Measurements from ENCODE around the gene PPDPF. TPM values are rescaled to one million over a fixed set of nuclear protein-coding genes. Genes with fewer than 3 reads are reported as not detected.
"Not testable (repeated sequence)": the region's sequence is repeated elsewhere in the genome, so short reads cannot be mapped to it uniquely, and the experiment has no call there.

Gene PPDPF
- total RNA-seq, 1 experiment from 2014 or later, result 93.2 TPM

DNA sequence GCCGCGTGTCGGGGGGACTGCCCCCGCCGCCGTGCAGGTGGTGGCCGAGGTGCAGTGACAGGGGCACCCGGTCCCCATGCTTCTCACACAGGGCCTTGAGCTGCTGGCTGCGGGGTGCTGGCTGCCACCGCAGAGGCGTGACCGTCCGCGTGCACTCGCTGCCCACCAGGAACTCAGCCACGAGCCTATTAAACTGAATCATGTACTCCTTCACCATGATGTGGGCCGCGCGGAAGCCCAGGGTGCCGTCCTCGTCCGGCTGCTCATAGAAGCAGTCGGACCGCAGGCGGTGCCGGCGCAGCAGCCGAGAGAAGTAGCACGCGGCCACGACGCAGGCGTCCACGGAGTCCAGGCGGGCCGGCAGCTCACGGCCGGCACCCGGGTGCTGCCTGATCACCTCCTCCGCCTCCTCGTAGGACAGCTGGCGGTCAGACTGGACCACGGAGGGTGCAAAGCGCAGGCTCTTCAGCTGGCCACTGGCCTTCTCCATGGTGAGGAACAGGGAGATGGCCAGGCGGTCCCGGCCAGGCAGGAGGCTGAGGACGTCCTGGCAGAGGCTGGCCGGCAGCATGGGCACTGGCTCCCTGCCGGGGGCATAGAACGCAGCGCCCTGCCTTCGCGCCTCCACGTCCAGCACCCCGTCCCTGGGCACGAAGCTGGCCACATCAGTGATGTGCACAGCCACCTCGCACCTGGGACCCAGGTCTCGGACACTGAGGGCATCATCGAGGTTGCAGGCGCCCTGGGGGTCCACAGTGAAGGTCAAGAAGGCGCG is 43.7 kb downstream of the PPDPF start:
- DNase-seq (ENCODE audit: low spot score), result no peak

DNA sequence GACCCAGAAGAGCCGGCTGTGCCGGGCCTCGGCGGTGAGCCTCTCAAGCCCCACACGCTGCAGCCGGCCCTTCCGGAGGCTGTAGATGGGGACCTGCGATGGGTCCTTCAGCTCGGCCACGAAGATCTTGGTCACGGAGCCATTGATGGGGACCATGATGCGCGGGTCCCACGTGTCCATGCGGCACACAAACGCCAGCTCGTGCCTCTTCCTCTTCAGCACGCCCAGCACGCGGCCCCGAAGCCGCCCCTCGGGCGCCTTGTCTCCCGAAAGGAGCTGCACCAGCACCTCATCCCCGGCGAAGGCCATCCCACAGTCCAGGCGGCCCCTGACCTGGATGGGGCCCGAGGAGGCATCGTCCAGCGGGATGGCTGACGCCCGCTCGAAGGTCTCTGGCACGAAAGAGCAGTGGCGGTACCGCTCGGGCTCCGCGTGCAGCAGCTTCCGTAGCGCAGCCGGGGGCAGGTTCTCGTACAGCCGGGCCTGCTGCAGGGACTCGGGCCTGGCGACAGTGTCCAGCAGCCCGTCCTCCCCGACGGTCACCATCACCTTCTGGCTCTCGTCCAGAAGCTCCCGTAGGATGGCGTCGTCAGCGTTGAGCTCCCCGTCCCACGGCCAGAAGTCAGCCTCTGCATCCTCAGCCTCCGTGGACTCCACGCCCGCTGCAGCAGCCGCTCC is 44.6 kb downstream of the PPDPF start:
- DNase-seq (ENCODE audit: low spot score), result no peak

DNA sequence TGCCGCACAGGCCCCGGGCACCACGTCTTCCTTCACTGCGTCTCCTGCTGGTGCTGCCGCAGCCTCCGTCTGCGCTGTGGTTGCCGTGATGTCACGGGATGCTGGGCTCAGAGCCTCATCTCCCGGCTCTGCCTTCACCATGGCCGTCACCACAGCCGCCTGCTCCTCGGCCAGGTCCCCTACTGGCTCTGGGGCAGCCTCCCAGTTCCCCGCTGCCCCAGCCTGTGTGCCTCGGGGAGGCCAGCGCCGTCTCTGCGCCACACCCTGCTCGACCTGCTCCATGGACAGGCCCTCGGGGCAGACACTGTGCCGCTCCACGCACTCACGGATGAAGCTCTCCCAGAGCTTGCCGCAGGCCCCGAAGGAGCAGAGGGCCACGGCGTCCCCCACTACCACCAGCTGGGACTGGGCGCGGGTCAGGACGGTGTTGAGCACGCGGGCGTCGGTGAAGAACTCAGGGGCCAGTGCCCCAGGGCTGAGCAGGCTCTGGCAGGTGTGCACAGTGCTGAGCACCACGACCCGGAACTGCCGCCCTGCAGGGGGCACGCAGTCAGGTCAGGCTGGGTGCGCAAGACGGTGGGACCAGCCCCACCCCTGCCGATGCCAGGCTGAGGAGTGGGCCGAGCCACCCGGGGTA is 45.3 kb downstream of the PPDPF start:
- no peak for DNase-seq (ENCODE audit: low spot score)

DNA sequence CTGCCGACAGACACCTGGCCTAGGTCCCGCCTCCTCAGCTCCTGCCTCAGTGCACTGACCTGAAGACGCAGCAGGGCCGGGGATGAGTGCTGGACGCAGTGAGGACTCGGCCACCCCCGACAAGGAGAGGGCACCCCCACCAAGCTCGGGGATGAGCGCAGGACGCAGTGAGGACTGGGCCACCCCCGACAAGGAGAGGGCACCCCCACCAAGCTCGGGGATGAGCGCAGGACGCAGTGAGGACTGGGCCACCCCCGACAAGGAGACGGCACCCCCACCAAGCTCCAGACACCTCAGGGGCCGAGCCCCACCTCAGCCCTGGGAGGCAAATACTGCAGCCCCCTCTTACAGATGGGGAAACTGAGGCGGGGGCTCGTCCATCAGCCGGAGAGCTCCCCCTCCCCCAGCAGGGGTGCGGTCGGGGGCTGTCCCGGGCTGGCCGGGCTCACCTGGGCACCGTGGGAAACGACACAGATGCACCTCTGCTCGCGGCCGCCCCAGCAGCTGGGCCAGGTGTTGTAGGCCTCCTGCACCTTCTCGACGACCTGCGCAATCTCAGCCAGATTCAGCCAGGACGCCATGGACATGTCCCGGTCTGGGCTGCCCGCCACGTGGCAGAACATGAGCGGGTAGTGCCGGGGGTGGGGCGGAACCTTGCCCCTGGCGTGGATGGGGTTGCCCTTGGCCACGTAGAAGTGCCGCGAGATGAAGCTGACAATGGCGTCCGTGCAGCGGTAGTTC is 46.0 kb downstream of the PPDPF start:
- no peak for DNase-seq (ENCODE audit: low spot score)

DNA sequence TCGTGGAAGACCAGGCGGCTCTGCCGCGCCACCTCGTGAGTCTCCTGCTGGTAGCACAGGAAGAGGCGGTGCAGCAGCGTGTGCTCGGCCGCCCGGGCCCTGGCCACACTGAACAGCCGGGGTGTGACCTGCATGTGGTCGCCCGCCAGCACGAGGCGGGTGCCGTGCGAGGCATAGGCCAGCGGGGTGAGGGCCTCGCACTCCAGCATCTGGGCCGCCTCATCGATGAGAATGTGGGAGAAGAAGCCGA is 46.5 kb downstream of the PPDPF start:
- no peak for DNase-seq (ENCODE audit: low spot score)

DNA sequence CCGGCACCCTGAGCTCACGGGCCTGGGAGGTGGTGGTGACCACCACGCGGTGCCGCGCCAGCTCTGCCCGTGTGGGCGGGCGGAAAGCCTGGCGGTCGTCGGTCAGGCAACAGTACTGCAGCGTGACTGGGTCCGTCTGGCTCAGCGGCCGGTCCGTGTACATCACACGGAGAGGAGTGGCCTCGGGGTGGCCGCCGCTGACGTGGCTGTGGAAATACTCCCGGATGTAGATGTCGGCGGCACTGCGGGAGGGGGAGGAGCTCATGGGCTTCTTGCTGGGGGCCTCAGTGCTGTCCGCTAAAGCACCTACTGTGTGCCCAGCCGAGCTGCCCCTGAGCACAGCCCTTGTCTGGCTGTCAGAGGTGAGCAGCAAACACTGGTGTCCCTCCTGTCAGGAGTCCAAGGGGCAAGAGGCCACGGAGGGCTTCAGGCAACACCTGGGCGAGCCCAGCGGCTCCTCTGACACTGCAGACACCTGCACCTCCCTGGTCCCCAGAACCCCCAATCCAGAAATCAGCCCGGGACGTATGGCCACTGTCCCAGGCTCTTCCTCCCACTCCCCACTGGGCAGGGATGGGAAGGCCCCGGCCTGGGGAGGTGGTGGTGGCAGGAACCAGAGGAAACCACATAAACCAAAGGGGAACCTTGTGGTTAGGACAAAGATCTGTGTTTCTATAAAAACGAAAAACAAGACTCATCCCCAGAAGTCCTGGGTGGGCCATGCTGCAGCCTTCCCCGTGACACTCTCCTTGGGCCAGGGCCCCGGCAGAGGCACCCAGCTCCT is 47.0 kb downstream of the PPDPF start:
- DNase-seq (ENCODE audit: low spot score), result no peak

DNA sequence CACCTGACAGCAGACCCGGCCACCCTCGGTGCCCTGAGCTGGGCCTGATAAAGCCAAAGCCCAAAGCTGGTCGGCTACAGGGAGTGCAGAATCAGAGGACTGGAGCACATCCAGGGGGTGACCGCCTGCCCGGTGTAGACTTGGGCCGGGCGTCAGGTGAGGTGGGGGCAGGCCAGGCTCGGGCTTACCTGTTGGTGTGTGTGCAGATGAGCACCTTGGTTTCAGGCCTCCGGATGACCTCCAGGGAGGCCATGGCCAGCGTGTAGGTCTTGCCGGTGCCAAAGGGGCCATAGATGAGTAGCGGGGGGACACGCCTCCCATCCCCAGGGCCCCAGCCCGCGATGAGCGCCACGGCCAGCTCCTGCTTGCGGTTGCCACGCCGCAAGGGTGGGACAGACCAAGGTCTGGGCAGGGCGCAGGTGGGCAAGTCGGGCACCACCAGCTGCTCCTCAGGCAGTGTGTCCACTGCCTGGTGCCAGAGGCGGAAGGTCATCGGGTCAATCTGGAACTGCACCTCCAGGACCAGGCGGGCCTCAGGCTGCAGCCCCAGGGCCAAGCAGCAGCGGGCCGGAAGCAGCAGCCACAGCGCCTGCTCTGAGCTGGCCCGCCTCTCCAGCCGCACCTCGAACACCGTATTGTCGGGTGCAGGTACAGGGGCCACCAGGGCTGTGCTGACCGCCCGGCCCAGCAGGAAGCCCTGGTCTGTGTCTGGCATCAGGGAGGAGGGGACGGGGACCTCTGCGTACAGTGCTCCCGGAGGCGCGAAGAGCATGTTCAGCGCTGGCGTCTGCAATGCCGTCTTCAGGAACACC is 47.8 kb downstream of the PPDPF start:
- DNase-seq (ENCODE audit: low spot score), result no peak

DNA sequence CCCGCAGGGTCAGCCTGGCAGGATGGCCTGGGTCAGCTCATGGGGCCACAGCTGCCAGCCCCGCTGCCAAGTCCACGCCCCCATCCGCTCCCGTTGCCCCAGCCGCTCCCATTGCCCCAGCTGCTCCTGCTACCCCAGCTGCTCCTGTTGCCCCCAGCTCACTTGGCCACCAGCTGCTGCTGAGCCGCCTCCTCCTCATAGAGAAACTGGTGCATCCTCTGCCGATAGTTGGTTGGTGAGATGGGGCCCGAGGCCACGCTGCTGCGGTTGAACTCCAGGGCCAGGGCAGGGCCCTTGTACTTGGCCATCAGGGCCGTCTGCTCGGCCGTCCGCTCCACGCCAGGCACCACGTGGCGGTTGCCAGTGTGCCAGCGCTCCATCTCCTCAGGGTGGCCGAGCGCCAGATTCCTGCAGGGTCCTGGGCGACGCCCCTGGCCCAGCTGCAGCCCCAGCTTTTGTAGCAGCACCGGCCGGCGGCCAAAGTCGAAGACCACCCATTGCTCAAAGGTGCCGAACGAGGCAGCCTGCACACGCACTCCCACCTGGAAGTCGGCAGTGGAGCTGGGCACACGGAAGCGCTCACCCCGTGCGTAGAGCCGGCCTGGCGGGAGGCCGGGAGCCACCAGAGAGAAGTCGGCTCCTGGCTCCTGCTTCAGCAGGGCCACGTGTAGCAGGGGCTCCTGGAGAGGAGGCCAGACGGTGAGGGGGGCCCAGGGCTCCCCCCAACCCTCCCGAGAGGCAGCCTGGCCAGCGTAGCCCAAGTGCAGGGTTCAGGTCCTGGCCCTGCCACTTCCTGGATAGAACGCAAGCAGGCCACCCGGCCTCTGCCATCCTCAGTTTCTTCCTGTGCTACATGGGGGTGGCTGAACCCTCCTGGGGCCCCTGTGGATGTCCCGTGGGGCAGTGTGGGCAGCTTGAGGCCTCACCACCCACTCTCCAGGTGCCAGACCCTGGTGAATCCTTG is 48.7 kb downstream of the PPDPF start:
- no peak for DNase-seq (ENCODE audit: low spot score)

DNA sequence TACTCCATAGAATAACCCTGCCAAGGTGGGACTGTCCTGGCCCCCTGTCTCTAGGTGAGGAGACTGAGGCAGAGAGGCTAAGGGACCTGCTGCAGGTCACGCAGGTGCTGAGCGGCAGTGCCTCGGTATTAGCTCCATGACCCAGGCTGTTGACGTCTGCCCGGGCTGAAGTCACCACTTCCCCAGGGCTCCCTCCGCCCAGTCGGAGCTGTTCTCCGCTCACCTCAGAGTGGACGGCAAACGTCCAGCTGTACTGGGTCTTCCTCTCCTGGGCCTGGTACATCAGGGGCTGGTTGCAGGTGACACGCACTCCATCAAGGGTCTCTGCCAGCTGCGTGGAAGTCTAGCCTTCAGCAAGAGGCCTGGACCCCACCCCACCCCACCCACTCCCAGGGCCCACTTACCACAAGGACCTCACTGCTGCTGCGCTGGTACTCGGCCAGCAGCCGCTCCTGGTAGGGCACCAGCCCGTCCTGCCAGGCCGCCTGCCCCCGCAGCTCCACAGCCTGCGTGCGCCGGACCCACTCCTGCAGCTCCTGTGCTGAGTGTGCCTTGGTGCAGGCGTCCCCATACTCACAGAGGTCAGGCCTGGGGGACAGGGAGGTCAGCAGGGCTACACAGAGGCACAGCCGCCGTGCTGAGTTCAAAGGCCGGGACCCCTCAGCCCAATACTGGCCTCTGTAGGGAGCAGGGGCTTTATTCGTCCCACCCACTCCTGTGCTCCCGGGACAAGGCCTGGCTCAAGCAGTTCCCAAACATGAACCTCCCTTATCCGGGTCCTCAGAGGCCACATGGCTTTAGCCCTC is 49.9 kb downstream of the PPDPF start:
- no peak for DNase-seq (ENCODE audit: low spot score)

DNA sequence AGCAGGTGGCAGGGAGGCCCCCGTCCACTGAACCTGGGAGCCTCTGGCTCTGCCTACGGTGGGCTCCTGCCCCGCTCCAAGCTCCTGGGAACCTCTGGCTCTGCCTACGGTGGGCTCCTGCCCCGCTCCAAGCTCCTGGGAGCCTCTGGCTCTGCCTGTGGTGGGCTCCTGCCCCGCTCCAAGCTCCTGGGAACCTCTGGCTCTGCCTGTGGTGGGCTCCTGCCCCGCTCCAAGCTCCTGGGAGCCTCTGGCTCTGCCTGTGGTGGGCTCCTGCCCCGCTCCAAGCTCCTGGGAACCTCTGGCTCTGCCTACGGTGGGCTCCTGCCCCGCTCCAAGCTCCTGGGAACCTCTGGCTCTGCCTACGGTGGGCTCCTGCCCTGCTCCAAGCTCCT is 50.5 kb downstream of the PPDPF start:
- DNase-seq (ENCODE audit: low spot score), result not testable (repeated sequence)

Other genes with a start within 250 kb of the PPDPF start
- gene ARFGAP1, start 248.0 kb upstream of the PPDPF start, total RNA-seq (2014; rRNA removed; shearing (Covaris generic)), result 17.0 and 19.6 TPM in 2 replicates
- 0.27 TPM in 1 of 2 replicates, not detected in the other for gene COL20A1, start 227.6 kb upstream of the PPDPF start, total RNA-seq (2014; rRNA removed; shearing (Covaris generic))
- not detected in 2 replicates for gene CHRNA4, start 159.4 kb upstream of the PPDPF start, total RNA-seq (2014; rRNA removed; shearing (Covaris generic))
- 3.4 and 6.6 TPM in 2 replicates for gene KCNQ2, start 48.1 kb upstream of the PPDPF start, total RNA-seq (2014; rRNA removed; shearing (Covaris generic))
- gene EEF1A2, start 21.7 kb upstream of the PPDPF start, total RNA-seq (2014; rRNA removed; shearing (Covaris generic)), result 181 and 233 TPM in 2 replicates
- not detected in 2 replicates for gene PTK6, start 16.6 kb downstream of the PPDPF start, total RNA-seq (2014; rRNA removed; shearing (Covaris generic))
- gene SRMS, start 27.0 kb downstream of the PPDPF start, total RNA-seq (2014; rRNA removed; shearing (Covaris generic)), result not detected in 2 replicates
- gene FNDC11, start 33.4 kb downstream of the PPDPF start, total RNA-seq (2014; rRNA removed; shearing (Covaris generic)), result not detected in 2 replicates
- gene HELZ2, start 53.5 kb downstream of the PPDPF start, total RNA-seq (2014; rRNA removed; shearing (Covaris generic)), result 12.3 and 23.2 TPM in 2 replicates
- 5.5 and 6.0 TPM in 2 replicates for gene GMEB2, start 106.3 kb downstream of the PPDPF start, total RNA-seq (2014; rRNA removed; shearing (Covaris generic))
- 9.4 and 18.9 TPM in 2 replicates for gene STMN3, start 132.7 kb downstream of the PPDPF start, total RNA-seq (2014; rRNA removed; shearing (Covaris generic))
- 8.6 and 11.6 TPM in 2 replicates for gene RTEL1, start 137.5 kb downstream of the PPDPF start, total RNA-seq (2014; rRNA removed; shearing (Covaris generic))
- 0.10 and 0.39 TPM in 2 replicates for gene TNFRSF6B, start 175.9 kb downstream of the PPDPF start, total RNA-seq (2014; rRNA removed; shearing (Covaris generic))
- gene ARFRP1, start 187.2 kb downstream of the PPDPF start, total RNA-seq (2014; rRNA removed; shearing (Covaris generic)), result 24.6 and 36.0 TPM in 2 replicates
- 5.4 and 9.4 TPM in 2 replicates for gene ZGPAT, start 187.3 kb downstream of the PPDPF start, total RNA-seq (2014; rRNA removed; shearing (Covaris generic))
- gene LIME1, start 215.9 kb downstream of the PPDPF start, total RNA-seq (2014; rRNA removed; shearing (Covaris generic)), result 0.27 and 0.68 TPM in 2 replicates
- gene SLC2A4RG, start 219.0 kb downstream of the PPDPF start, total RNA-seq (2014; rRNA removed; shearing (Covaris generic)), result 12.9 and 18.8 TPM in 2 replicates

Measured in H4 (cell line).